Hepatic stellate cell (primary cell): ENCODE measurements around the gene ARAP1.

ENCODE experiments used
- DNase-seq: peaks from one replicate; pipeline ENCODE4 v3.0.0; 2011; ENCODE audit warnings: low spot score

Gene ARAP1

DNA sequence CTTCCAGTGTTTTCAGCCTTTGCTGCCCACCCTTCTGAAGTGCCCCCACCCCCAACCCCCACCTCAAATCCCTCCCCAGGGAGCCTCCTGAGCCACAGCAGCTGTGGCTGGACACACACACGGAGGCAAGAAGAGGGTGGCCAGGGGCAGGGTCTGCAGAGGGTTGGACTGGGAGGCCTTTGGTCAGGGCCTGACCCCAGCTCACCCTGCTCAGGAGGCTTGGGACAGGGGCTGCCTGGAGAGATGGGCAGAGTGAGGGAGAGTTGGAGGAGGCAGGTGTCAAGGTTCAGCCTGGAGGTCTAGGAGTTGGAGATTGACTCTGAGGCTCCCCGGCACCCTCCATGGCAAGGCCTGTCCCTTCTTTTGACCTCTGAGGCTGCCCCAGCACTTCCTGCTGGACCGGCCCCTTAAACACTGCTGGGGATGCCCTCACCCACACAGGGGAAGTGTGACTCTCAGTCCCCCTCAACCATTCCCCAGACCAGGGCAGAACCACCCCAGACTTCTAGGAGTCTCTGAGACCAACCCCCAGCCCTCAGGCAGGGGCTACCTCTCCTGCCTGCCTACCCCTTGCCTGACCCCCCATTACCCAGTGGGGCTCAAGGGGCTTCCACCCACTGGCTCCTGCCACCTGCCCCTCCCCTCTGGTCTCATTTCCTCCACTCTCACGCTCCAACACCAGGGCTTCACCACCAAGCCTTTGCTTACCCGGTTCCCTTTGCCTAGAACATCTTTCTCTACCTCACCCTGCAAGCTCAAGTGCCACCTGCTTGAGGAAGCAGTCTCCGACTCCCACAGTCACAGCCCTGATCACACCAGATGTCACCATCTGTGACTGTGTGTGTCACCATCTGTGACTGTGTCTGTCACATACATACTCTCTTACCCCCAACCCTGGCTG is 8.6 kb downstream of the ARAP1 start:
- DNase-seq: no peak

- DNase-seq: no peak
Measured at GRCh38 chr11:72742513-72743320, 9.5 kb downstream of the ARAP1 start.

DNA sequence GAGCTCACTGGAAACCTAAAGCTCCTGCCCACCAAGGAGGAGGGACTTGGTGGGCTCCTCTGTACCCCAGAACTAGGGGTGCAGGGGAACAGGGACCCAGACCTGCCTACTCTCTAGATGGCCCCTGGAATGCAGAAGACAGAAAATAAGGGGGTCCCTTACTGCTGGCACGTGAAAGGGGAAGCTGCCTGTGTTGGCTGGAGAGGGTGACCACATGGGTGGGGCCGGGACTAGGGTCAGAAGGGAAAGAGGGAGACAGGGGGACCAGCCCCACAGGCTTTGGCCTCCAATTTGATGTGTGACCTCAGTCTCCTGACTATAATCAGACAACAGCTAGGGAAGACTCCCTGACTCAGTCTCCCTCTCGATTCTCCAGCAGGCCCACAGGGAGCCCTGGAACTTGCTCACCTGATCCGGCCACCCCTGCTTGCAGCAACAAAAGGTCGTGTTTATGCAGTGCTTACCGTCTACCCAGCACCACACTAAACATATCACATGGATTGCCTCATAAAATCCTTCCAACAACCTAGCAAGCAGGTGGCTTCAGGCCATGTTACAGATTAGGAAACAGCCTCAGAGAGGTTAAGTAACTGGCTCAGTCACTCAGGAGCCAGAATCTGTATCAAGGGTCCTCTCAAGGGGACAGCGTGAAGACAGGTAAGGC is 10.2 kb downstream of the ARAP1 start:
- DNase-seq: no peak

- peak; percentile 70 for DNase-seq
Measured at GRCh38 chr11:72741429-72741833, 10.8 kb downstream of the ARAP1 start.

- no peak for DNase-seq
Measured at GRCh38 chr11:72740562-72741428, 11.4 kb downstream of the ARAP1 start.

GRCh38 chr11:72740060-72740424 is 12.2 kb downstream of the ARAP1 start:
- DNase-seq: no peak

DNA sequence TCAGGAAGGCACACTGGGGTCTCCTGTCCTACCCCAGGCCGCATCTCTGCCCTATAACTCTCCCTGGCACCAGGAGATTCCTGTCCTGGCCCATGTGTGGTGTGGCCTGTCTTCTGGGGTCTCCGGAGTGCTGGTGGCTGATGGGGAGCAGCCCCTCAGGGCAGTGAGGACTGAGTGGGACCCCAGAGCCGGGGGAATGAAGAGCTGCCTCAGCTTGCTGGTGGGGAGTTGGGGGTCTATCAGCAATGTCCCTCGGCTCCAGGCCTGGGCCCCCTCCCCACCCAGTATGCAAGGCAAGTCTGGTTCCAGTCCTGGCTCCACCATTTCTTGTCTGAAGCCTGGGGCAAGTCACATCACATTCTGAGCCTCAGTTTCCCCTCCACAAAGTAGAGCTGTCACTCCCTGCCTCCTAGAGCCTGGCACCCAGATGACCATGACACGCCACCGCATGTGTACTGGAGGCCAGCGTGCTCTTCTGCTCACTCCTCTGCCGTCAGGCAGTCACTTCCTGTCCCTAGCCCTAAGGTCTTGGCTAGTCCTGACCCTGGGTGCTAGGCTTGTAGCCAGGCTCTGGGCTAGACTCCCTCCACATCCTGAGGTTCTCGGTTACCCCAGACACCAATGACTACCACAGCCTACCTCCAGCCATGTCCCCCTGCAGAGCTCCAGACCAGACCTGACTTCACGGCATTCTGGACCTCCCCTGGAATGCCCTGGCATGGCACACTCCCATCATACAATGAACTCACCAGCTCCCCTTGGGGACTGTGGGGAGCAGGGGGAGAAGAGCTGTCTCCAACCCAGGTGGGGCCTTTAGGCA is 12.8 kb downstream of the ARAP1 start:
- DNase-seq: no peak

DNA sequence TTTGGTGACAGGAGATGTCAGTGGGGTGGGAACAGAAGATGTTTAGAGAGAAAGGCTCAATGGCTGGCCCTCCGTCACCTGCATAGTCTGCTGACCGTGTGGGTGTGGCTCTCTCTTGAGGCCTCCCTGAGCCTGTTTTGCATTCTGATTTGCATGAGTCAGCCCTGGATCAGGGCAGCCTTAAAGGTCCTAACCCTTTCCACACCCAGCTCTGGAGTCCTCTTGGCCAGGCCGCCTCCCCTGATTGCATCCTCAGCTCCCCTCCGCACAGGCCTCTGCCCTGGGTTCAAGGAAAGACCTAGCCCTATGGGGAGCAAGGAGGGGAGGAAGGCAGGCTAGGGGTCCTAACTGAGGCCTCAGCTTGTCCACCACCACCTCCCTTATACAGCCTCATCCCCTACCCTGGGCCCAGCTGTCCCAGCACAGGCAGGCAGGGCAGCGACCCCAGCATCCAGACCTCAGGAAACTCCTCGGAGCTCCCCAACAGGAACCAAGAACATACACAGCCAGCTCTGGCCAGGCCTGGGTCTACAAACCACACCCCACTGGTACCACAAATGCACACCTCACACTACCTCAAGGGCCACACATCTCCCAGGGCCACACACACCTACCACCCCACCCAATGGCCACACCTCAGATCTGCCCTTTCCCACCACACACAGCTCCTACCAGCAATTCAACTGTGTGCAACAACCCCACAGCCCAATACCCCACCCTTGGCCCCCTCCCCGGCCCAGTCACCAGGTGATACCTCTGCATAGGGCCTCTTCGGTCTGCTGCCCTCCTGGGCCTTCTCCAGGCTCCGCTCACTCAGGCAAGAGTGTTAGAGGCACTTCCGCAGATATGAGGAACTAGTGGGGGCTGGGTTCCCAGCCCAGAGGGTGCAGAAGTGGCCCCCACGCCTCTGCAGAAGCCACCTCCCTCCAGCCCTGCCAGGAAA is 13.7 kb downstream of the ARAP1 start:
- DNase-seq: peak; percentile 56

DNA sequence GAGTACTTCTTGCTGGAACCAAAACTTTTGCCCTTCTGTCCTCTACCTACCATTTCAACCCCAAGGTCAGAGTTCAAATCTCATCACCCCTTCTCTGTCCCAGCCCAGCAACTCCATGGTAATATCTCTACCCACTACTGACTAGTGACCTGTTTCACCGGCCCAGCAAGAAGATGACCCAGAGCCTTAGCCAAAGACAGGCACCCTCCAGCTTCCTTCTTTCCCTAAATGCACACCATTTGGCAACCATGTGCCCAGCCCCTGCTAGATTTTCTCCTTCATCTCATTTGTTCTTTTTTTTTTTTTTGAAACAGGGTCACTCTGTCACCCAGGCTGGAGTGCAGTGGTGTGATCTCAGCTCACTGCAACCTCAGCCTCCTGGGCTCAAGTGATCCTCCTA is 14.9 kb downstream of the ARAP1 start:
- no peak for DNase-seq

GRCh38 chr11:72736452-72737069 is 15.6 kb downstream of the ARAP1 start:
- peak; percentile 63 for DNase-seq

DNA sequence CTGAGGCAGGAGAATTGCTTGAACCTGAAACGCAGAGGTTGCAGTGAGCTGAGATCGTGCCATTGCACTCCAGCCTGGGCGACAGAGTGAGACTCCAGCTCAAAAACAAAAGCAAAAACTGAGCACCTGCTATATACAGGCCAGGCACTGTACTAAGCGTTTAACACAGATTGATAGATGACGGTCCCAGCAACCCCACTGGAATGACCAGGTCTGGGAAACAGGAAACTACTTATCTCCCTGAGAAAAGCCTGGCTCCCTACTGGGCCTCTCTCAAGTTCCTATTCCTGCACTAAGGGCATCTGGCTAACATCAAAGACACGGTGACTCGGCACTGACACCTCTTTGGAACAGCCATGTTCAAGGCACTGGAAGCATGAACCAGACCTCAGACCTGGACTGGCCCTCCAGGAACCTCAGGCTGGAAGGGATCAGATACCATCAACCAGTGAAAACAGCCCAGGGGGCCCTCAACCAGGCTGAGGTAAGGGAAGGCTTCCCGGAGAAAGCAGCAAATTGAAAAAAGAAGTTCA is 16.6 kb downstream of the ARAP1 start:
- DNase-seq: peak; percentile 83

- no peak for DNase-seq
Measured at GRCh38 chr11:72732329-72732728, 19.9 kb downstream of the ARAP1 start.

- DNase-seq: no peak
Measured at GRCh38 chr11:72730737-72731136, 21.5 kb downstream of the ARAP1 start.

GRCh38 chr11:72730243-72730642 is 22.0 kb downstream of the ARAP1 start:
- no peak for DNase-seq

GRCh38 chr11:72727521-72727920 is 24.7 kb downstream of the ARAP1 start:
- no peak for DNase-seq

DNA sequence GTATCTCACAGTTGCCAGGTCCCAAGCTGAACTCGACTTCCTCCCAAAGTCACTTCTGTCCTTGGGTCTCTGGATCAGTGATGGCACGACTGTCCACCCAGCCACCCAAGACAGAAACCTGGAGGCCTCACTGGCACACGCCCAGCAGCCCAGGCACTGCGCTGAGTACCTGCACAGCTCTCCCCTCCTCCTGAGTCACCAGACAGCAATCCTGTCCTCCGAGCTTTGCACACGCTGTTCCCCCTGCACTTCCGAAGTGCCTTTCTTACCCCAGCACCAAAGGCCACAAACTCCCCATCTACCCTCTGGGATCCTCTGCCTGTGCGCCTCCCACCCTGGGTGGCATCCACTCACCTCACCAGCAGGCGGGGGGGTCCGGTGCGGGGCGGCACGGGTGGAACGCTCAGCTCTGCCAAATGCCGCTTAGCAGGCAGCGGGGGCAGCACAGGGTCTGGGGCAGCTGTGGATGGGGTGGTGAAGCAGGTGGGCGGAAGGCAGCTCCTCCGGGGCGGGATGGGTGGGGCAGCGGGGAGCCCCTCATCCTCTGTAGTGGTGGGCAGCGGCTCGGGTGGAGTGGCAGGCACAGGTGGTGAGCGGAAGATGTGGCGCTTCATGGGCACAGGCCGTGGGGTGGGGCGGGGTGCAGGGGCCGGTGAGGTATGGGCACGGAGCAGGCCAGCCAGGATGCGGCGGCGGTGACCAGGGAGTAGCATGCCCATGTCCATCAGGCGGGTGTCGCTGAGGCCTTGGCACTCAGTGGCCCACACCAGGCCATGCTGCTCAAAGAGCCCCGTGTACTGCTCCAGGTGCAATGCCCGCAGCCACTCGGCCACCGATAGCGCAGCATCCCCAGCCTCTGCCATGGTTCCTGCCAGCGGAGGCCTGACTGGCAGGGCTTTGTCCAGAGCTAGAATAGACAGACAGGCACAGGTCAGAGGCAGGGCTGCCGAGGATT is 25.7 kb downstream of the ARAP1 start:
- no peak for DNase-seq

DNA sequence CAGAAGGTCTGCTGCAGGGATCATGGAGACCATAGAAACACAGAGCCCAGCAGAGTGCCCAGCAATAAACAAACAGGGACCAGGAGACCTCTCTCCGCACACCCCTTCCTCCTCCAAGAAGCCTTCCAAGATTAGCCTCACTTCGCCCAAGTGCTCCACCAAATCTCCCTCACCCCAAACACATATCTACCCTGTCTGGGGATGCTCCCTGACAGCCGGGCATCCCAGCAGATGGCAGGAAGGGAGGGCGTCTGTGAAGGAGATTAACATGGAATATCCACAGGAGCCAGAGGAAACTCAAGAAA is 26.5 kb downstream of the ARAP1 start:
- DNase-seq: no peak
